ENCODE data around the gene ATP8B2.

DNA sequence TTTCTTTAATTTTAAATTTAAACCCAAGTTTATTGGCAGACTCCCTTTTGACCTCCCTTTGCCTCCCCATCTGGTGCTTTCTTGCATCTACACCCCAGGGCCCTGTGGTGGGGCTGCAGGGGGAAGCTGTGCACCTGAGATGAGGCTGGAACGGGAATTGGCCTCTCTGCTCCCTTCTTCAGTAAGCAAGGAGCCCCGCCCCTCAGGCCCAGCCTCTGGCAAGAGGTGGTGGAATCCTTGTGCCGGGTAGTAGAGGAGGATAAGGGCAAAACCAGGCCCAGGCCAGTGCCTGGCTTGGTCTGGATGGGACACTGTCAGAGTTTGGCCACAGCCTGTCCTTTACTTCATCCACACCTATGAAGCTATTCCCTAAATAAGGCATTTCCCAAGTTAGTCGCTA is 25.1 kb downstream of the ATP8B2 start:
- TF ChIP-seq, protein P1, sequence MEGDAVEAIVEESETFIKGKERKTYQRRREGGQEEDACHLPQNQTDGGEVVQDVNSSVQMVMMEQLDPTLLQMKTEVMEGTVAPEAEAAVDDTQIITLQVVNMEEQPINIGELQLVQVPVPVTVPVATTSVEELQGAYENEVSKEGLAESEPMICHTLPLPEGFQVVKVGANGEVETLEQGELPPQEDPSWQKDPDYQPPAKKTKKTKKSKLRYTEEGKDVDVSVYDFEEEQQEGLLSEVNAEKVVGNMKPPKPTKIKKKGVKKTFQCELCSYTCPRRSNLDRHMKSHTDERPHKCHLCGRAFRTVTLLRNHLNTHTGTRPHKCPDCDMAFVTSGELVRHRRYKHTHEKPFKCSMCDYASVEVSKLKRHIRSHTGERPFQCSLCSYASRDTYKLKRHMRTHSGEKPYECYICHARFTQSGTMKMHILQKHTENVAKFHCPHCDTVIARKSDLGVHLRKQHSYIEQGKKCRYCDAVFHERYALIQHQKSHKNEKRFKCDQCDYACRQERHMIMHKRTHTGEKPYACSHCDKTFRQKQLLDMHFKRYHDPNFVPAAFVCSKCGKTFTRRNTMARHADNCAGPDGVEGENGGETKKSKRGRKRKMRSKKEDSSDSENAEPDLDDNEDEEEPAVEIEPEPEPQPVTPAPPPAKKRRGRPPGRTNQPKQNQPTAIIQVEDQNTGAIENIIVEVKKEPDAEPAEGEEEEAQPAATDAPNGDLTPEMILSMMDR (IDR thresholded peaks at IDR 0.05): no peak
- no peak for TF ChIP-seq POLR2A (IDR thresholded peaks at IDR 0.05)

All from esophagus squamous epithelium (tissue), 4 donors.